HG03060 (cell line): ENCODE measurements around the gene CCDC116.
"Not testable (repeated sequence)": the region's sequence is repeated elsewhere in the genome, so short reads cannot be mapped to it uniquely, and the experiment has no call there.

Experiments used
- ATAC-seq: cut with Tn5 transposase; IDR thresholded peaks from one replicate; pipeline ENCODE4 v1.9.1; 2021; ENCODE audit warnings: low read depth, moderate number of reproducible peaks; ENCODE audit not compliant: unreplicated experiment

Gene CCDC116

DNA sequence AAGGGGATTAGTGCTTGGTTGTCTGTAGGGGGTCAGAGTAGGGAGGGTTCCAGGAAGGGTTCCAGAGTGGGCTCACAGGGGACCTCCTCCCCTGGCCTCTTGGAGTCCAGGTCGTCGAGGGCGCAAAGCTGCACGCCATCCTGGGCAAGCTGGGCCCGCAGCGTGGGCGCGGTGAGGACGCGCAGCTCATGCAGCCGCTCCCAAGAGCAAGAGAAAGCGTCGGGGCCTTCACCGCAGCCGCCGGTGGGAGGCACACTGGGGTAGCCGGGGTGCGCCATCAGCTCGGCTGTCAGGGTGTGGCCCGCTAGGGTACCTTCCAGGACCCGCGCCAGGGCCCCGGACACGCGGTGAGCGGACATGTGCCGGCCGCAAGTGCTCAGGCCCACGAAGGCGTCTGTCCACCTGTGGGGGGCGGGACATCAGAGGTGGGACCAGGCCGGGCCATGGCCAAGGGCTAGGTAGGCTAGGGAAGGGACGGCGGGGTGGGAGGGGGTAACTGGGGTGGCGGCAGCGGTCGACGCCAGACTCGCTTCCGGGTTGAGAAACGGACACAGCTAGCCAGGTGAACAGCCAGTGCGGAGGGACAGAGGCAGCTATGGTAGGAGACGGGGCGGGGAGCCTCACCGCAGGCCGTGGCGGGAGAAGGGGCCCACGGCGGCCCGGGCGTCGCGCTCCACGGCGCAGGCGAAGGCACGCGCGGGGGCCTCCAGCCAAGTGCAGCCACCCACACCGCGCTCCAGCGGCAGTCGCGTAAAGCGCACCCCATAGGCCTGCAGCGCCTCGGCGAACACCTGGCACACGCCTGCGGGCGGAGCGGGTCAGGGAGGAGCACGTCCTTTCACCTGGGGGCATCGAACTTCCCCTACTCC is 3.9 kb upstream of the CCDC116 start:
- ATAC-seq, result no peak

DNA sequence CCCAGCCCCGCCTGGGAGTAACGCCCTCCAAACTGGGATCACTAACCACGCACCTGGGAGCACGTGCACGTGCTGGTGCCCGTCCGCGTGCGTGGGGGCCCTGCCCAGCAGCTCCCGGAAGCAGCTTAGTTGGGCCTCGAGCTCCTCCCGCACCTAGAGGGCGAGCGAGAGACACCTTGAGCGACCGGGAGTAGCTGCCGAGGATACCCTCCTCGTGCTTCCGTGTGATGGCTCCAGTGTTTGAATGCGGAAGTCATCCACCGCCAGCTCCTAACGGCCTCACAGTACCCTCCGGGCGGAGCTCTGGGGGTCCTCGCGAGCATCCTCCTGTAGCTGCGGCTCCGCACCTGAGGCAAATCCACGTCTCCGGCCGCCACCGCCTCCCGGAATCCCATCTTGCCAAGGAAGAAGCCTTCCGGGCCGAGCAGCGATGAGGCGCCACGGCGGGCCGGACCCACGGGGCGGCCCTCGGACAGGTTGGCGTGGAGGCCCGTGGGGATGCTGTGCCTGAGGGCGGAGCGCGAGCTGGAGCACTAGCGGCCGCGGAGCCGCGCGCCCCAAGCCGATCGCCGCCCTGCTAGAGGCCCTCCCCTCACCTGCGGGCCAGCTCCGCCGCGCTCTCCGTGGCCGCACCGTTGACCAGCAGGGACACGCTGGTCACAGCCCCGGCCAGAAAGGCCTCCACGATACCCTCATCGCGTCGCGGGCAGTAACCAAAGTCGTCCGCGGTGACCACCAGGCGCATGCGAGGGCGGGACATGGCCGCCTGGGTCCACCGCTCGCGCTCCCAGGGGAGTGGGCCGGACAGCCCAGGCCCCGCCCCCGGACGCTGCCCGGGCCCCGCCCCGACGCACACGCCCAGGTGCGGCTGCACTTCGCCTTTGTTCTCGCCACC is 3.1 kb upstream of the CCDC116 start, which contains the start of gene YDJC:
TSS of gene YDJC (minus strand) at position 768 of the 895 bp plus-strand sequence. CDS start at position 760, 8 bp downstream.
- ATAC-seq, result peak; percentile 50

DNA sequence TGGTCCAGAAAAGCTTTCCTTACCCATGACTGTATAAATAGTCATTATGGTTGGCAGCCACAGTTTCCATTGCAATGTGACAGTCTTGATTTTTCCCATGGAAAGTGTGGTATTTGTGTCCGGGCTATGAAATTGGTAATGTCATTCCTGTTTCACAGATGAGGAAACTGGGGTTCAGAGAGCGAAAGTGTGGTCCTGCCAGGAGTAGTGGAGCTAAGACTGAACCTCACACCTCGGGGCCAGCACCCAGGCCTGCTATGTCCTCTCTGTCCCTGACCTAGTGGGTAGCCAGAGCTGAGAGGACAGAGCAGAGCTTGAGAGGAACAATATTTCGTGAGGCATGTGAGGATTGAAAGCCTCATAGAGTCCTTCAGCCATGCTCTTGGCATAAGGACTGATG is 1.5 kb upstream of the CCDC116 start:
- ATAC-seq, result no peak

DNA sequence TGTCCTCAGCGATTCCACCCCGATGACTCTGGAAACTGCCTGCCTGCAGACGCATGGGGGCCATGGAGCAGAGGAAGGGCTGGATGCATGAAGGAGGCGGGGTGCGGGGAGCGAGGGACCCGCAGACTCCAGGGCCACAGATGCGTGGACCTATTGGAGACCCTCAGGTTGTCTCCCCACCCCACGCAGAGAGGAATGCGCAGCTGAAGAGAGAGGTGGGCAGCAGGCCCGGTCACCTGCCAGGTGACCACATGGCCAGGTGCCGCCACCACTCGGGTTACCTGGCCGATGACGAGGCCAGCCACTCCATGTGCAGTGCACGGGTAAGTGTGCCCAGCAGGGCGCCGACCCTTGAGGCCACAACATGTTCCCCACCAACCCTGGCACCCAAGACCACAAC is 371 bp downstream of the CCDC116 start:
- ATAC-seq, result no peak

DNA sequence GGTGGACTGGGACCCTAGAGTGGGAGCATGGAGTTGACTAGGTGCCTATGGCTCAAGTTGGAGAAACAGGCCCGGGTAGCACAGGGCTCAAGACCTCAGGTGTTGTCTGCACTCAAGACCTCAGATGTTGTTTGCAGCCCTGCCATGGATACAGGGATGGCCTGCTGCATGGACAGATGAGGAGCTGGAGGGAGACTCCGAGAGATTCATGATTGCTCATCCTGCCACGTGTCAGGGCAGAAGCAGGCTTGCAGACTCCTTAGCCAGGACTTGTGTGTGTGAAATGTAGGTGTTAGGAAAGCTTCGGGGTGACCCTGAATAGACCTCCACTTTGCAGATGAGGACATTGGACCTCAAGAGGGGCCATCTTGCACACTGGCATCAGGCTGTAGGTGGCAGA is 921 bp downstream of the CCDC116 start:
- no peak for ATAC-seq

DNA sequence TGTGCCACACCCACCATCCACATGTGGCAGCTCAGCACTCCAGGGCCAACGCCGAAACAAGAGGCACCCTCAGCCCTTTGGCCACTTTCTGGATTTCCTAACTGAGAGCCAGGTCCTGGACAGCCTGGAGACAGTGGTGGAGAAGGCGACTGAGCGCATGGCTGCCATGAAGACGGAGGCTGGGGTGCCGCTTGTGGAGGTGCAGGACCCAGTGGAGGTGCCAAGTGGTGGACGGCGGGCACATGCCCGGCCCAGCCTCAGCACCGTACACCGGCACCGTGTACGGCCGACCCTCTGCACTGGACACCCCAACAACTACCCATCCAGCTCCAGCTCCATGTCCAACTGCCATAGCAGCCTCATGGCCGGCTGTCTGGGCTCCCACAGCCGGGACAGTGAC is 1.5 kb downstream of the CCDC116 start:
- ATAC-seq, result no peak

DNA sequence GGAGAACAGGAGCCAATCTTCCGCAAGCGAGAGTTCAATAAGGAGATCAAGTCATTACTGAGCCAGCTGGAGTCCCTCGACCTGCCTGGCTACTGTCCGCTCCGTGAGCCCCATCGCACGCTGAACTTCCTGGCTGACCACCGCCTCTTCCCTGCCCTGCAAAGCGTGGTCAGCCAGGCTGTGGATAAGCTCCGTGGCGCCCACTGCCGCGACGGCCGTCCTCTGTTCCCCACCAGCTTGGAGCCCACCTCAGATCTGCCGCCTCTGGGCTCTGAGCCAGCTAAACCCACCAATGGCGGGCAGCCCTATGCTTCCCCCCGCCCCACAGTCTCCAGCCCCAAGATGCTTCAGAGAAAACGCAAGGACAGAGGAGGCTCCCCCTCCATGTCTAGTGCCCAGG is 2.3 kb downstream of the CCDC116 start:
- no peak for ATAC-seq

DNA sequence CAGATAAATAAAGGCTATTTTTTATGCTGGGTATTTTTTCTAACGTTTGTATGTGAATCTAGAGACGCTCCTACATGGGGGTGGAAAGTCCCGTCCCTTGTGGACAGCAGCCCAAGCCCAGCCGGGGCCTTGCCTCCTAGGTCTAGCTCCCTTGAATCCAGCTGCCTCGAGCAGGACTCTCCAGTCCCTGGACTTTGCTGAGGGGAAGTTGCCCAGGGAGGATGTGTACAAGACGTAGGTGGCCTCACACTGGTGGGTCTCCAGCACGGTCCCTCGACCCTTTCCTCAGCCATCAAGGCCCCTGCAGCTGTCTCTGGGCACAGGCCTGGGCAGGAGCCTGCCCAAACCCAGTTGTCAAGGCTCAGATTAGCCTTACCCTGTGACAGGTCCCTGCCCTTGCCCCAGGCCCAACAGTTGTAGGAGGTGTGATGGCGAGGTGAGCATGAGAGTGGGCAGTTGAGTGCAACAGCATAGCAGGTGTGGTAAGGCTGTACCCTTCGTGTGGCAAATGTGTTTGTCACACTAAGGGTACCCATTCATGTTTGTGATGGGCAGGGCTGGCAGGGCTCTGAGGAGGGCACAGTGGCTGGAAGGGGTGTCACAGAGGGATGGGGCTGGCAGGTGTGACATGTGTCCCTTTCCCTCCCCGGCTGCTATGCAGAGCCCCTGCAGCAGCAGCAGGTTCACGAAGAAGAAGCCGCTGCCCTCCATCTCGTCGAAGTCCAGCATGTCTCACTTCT is 3.4 kb downstream of the CCDC116 start:
- no peak for ATAC-seq

DNA sequence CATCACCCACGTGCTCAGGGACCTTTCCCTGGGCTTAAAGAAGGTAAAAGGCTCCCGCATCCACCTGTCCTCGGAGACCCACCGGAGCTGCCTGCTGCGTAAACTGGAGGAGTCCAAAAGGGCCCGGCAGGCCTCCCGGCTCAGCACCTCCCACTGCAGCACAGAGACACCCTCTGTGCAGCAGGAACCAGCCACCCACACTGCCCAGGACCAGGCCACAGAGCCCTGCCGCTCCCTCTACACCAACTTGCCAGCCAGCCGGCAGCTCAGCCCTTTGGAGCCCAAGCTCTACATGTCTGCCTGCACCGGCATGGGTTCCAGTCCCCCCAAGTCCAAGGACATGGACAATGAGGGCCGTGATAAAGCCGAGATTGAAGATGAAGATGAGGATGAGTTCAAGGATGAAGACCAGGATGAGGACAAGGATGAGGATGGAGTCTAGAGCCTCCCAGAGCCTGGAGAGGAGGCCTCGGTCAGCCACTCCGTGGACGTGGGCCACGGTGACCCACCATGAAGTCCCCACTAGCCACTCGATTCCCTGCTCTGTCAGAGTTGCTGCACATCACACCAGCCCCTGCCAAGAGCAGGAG is 4.2 kb downstream of the CCDC116 start:
- ATAC-seq, result no peak

DNA sequence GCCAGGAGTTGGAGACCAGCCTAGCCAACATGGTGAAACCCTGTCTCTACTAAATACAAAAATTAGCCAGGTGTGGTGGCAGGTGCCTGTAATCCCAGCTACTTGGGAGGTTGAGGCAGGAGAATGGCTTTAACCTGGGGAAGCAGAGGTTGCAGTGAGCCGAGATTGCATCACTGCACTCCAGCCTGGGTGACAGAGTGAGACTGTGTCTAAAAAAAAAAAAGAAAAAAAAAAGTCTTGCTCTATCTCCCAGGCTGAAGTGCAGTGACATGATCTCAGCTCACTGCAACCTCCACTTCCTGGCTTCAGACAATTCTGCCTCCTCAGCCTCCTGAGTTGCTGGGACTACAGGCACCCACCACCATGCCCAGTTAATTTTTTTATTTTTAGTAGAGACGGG is 4.9 kb downstream of the CCDC116 start:
- not testable (repeated sequence) for ATAC-seq

DNA sequence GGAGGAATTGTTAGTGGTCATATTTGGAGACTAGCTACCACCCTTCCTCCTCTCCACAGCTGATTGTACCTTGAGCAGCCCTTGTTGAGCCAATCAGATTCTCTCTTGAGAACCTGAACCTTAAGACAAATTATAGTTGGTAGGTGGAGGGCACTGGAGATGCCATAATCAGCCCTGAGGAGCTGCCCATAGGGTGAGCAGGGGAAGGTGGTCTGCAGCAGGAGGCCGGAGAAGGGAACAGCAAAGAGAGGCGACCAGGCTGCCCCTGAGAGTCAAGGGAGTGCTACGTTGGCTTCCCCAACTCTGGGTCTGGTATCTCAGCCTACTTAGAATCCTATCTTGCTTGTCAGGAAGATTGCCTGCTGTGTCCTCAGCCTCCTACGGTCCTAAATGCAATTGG is 6.8 kb downstream of the CCDC116 start:
- ATAC-seq, result no peak

DNA sequence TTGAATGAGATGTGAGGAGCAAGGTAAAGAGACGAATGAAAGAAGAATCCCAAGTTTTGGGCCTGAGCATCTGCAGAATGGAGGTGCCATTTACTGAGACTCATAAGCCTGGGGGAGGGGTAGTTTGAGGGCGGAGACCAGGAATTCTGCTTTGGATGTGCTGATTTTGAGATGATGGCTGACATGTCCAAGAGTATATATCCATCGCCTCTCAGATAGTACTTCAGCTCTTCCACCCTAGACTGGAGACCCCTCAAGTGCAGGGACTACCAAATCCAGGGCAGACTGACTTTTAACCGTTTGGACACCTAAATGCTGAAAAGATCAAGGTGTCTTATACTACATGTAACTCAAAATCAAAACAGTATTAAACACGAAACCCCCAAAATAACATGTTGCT is 8.2 kb downstream of the CCDC116 start:
- no peak for ATAC-seq

DNA sequence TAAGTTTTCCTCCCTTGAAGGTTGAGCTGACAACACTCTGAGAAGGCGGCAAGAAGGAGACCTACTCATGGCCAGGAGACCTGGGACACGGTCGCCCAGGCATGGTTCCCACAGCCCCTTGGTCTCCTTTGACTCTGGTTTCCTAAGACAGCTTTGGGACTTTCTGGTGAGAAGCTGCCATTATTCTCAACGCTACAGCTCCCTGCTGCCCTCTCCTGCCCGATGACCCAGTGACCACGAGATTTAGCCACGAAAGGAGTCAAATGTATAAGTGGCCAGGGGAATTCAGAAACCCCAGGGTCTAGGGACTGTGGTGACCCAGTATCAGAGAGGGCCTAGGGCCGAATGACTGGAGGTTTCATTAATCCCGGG is 8.8 kb downstream of the CCDC116 start:
- no peak for ATAC-seq

DNA sequence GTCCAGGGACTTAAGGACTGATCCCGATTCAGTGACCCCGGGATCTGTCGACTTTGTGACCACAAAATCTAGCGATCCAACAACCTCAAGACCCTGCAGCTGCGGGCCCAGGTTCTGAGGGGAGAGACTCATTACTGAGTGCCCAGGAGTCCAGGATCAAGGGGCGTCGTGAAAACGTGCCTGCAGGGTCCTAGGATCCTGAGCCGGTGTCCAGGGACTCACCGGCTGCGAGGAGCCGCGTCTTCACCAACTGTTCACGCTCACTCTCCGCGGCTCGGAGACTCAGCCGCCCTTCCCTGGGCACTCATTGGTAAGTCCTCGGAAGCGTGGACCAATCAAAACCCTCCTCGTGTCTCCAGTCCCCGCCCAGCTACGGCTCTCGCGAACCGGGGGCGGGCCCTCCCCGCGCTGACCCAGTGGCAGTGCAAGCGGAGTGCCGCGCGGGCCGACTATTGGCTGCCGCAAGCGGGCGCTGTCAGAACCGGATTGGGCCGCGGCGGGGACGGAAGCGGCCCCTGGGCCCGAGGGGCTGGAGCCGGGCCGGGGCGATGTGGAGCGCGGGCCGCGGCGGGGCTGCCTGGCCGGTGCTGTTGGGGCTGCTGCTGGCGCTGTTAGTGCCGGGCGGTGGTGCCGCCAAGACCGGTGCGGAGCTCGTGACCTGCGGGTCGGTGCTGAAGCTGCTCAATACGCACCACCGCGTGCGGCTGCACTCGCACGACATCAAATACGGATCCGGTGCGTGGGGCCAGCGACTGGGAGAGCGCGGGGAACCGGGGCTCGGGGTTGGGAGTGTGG is 9.4 kb downstream of the CCDC116 start, which contains the start of gene SDF2L1:
TSS of gene SDF2L1 (plus strand) at position 514 of the 795 bp plus-strand sequence. CDS start at position 549, 35 bp downstream.
- peak; percentile 88 for ATAC-seq

DNA sequence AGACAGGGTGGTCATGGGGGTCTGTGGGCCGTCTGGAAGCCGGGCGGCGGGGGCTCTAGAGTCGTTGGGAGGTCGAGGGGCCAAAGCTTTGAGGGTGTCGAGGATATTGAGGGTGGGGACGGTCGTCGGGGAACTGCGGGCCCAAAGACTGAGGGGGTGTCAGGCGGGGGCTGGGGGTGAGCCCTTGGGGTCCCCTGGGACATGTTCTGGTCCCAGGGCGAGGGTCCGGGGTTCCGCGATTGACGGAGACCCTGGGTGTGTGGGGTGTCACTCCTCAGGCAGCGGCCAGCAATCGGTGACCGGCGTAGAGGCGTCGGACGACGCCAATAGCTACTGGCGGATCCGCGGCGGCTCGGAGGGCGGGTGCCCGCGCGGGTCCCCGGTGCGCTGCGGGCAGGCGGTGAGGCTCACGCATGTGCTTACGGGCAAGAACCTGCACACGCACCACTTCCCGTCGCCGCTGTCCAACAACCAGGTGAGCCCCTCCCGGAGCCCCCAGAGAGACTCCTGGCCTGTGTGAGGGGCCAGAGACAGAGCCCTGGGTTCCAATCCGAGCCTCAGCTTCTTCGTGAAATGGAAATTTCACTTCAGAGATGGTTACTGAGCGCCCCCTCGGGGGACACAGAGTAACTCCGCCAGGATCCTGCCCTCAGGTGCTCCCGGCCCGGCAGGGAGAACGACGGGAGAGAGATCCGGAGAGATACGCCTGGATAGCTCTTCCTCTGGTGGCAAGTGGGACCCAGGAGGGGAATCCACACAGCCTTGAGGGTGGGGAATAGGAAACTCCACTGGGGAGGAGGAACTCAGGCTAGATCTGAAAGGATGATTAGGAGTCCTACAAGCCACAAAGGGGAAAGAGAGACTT is 10.3 kb downstream of the CCDC116 start:
- no peak for ATAC-seq

DNA sequence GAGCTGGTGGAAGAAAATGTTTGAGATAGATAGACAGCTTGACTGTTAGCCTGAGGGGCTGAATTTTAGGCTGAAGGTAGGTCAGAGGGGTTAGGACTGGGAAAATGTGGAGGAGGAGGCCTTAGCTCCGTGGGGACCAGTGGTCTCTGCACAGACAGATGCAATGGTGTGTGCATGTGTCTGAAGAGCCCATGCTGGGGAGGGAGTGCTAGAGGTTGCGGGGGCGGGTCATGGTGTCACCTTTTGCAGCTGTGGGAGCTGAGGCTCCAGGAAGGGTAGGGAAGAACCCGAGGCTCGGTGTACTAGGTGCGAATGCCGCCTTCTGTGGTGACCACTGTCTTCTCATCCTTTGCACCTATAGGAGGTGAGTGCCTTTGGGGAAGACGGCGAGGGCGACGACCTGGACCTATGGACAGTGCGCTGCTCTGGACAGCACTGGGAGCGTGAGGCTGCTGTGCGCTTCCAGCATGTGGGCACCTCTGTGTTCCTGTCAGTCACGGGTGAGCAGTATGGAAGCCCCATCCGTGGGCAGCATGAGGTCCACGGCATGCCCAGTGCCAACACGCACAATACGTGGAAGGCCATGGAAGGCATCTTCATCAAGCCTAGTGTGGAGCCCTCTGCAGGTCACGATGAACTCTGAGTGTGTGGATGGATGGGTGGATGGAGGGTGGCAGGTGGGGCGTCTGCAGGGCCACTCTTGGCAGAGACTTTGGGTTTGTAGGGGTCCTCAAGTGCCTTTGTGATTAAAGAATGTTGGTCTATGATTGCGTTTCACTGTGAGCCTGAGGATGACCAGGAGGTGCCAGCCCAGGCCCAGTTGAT is 11.2 kb downstream of the CCDC116 start:
- ATAC-seq, result no peak

DNA sequence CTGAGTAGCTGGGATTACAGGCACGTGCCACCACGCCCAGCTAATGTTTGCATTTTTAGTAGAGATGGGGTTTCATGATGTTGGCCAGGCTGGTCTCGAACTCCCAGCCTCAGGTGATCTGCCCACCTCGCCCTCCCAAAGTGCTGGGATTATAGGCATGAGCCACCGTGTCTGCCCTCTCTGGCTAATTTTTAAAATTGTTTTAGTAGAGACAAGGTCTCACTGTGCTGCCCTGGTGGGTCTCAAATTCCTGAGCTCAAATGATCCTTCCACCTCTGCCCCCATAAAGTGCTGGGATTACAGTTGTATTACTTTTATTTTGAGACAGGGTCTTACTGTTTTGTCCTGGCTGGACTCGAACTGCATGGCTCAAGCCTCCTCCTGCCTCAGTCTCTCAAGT is 13.0 kb downstream of the CCDC116 start:
- ATAC-seq, result not testable (repeated sequence)
